ENCODE data around the gene RNF168. TPM values are rescaled to one million over a fixed set of nuclear protein-coding genes. Genes with fewer than 3 reads are reported as not detected.

RNF168 gene
- total and polyA plus RNA-seq, 2 of the 4 experiments (the other 2 are of a cell fraction), result 2.5 to 15.2 TPM

DNA sequence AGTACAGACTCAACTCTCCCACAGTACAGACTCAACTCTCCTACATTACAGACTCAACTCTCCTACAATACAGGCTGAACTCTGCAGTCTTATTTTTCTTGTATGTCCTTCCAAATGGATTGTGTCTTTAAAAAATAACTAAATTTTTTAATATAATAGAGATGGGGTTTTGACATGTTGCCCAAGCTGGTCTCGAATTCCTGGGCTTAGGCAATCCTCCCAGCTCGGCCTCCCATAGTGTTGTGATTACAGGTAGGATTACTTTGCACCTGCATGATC, 40.2 kb downstream of the RNF168 start:
- no CpG with 5 or more reads among the region's 2 CpGs for WGBS, 2 experiments (ENCODE audit: extremely low coverage in 2 of 2, insufficient read length in 1 of 2)
- Histone ChIP-seq H3K4ac (ENCODE audit: low read depth, low read length) (no peak overlapping the region), H4K8ac (ENCODE audit: low read depth in 2 of 2, low read length in 2 of 2) (no peak overlapping the region), H2AFZ (replicated peaks; ENCODE audit: low read length, poor library complexity) (no peak overlapping the region), H4K5ac (ENCODE audit: low read depth, low read length) (no peak overlapping the region), H3K4me2 (ENCODE audit: low read depth, low read length) (no peak overlapping the region), H3K9ac (ENCODE audit: low read depth, low read length) (no peak overlapping the region), H3K27me3 (ENCODE audit: control insufficient read depth, insufficient read depth, low read length) (no peaks in the 10 kb centered on the region), H2BK15ac (ENCODE audit: low read depth, low read length) (no peak overlapping the region), H2BK5ac (ENCODE audit: low read depth, low read length, poor library complexity, severe bottlenecking) (no peak overlapping the region), H2AK9ac (replicated peaks; ENCODE audit: low read depth, low read length, poor library complexity) (no peak overlapping the region), H3K27ac (ENCODE audit: insufficient read depth, low read length) (no peak overlapping the region), H4K20me1 (ENCODE audit: insufficient read depth, low read length) (no peaks in the 10 kb centered on the region), H2BK120ac (ENCODE audit: low read depth, low read length) (no peak overlapping the region), H3K36me3 (ENCODE audit: control insufficient read depth, insufficient read depth, low read length) (no peaks in the 10 kb centered on the region), H2AK5ac (ENCODE audit: low read depth, low read length) (no peak overlapping the region), H3K56ac (ENCODE audit: extremely low read depth, insufficient read depth, low read length) (no peak overlapping the region; the same call in 1 of the 2 replicates), H2BK20ac (ENCODE audit: low read depth, low read length) (no peak overlapping the region), H3K79me1 (ENCODE audit: low read depth in 1 of 2, low read length in 2 of 2) (no peaks in the 10 kb centered on the region; a peak in 2 of 4 replicates), H3K4me3 (ENCODE audit: insufficient read depth, low read depth, low read length) (no peak overlapping the region), H3K9me3 (ENCODE audit: control insufficient read depth, insufficient read depth, low read length) (no peaks in the 10 kb centered on the region), H3K4me1 (ENCODE audit: control insufficient read depth, insufficient read depth, low read length) (no peaks in the 10 kb centered on the region), H3K9me1 (ENCODE audit: insufficient read depth, low read length) (no peaks in the 10 kb centered on the region; the same call in 1 of the 2 replicates), H3K14ac (replicated peaks; ENCODE audit: low read depth, low read length) (no peak overlapping the region), H4K91ac (ENCODE audit: insufficient read depth, low read depth, low read length) (no peak overlapping the region), H3K23ac (ENCODE audit: low read depth, low read length) (no peak overlapping the region), H3K18ac (ENCODE audit: low read depth, low read length) (no peak overlapping the region)
- in situ Hi-C loops (cut with MboI; ENCODE audit: low sequenced_read_pairs), result no loop called here
- POLR2A ChIA-PET (ENCODE audit: unreplicated experiment), result no interaction called here
- CTCF ChIA-PET, result no interaction called here
- no TSS peak for BruUV-seq (replicated peaks)
- TF ChIP-seq CEBPB (IDR thresholded peaks at IDR 0.05; ENCODE audit: low read depth, low read length) (no peak), CHD1 (IDR thresholded peaks at IDR 0.05; ENCODE audit: low read depth, low read length) (no peak), MXI1 (IDR thresholded peaks at IDR 0.05; ENCODE audit: borderline replicate concordance, low read depth, low read length) (no peak), MAFK (IDR thresholded peaks at IDR 0.05; ENCODE audit: low read depth, low read length) (no peak), BHLHE40 (IDR thresholded peaks at IDR 0.05; ENCODE audit: low read depth, low read length) (no peak), RFX5 (IDR thresholded peaks at IDR 0.05; ENCODE audit: low read depth, low read length) (no peak), RAD21 (IDR thresholded peaks at IDR 0.05; ENCODE audit: low read length) (no peak), ELK1 (IDR thresholded peaks at IDR 0.05; ENCODE audit: borderline replicate concordance, low read depth, low read length) (no peak), NFE2L2 (IDR thresholded peaks at IDR 0.05; ENCODE audit: low read depth, low read length) (no peak), FOS (IDR thresholded peaks at IDR 0.05; ENCODE audit: low read depth, low read length) (no peak), SMC3 (IDR thresholded peaks at IDR 0.05; ENCODE audit: low read depth, low read length) (no peak)
- TF ChIP-seq, protein P1, sequence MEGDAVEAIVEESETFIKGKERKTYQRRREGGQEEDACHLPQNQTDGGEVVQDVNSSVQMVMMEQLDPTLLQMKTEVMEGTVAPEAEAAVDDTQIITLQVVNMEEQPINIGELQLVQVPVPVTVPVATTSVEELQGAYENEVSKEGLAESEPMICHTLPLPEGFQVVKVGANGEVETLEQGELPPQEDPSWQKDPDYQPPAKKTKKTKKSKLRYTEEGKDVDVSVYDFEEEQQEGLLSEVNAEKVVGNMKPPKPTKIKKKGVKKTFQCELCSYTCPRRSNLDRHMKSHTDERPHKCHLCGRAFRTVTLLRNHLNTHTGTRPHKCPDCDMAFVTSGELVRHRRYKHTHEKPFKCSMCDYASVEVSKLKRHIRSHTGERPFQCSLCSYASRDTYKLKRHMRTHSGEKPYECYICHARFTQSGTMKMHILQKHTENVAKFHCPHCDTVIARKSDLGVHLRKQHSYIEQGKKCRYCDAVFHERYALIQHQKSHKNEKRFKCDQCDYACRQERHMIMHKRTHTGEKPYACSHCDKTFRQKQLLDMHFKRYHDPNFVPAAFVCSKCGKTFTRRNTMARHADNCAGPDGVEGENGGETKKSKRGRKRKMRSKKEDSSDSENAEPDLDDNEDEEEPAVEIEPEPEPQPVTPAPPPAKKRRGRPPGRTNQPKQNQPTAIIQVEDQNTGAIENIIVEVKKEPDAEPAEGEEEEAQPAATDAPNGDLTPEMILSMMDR (conservative IDR thresholded peaks at IDR 0.05; ENCODE audit: low read depth, low read length), result no peak
- TF ChIP-seq, protein P2, sequence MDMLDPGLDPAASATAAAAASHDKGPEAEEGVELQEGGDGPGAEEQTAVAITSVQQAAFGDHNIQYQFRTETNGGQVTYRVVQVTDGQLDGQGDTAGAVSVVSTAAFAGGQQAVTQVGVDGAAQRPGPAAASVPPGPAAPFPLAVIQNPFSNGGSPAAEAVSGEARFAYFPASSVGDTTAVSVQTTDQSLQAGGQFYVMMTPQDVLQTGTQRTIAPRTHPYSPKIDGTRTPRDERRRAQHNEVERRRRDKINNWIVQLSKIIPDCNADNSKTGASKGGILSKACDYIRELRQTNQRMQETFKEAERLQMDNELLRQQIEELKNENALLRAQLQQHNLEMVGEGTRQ (IDR thresholded peaks at IDR 0.05; ENCODE audit: low read depth, low read length), result no peak
- intact Hi-C loops (cut with micrococcal nuclease), result no loop called here
- ATAC-seq (ENCODE audit: low read depth), result no peak
- no peak for DNase-seq
- dilution Hi-C loops (cut with HindIII; ENCODE audit: low sequenced_read_pairs, unreplicated experiment), result no loop called here

All from IMR-90 (cell line).